Loucy (cell line): ENCODE results near the gene FOXC2.

Experiments
- EZH2phosphoT487 ChIP-seq: fragments of 200-600 bp; IDR thresholded peaks from 2 replicates; pipeline ENCODE4 v1.6.1; 2018; ENCODE audit warnings: antibody characterized with exemption, mild to moderate bottlenecking, moderate library complexity, borderline replicate concordance
- TF ChIP-seq, protein P1 (sequence below): fragments of 200-600 bp; sonication (generic); conservative IDR thresholded peaks from 2 replicates; pipeline ENCODE4 v1.5.1; 2014; ENCODE audit warnings: mild to moderate bottlenecking, antibody characterized with exemption, low read length

DNA sequence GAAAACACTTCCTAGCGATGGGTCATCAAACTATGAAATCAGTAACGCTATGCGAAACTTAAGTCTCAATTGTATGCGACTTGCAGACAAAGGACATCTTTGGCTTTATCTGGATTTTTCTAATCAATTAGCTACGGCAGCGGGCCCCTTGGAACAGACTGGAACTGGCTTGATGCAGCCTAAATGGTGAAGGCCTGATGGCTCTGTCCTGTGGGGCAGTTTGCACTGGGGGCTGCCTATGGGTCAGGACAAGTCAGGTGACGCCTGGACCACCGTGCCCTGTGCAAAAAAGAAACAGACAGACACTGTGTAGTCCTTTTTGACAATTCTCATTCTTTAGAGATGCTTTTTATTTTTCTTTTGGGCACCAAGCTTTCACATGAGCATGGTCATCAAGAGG lies 33.6 kb upstream of the FOXC2 start:
- TF ChIP-seq, protein P1, sequence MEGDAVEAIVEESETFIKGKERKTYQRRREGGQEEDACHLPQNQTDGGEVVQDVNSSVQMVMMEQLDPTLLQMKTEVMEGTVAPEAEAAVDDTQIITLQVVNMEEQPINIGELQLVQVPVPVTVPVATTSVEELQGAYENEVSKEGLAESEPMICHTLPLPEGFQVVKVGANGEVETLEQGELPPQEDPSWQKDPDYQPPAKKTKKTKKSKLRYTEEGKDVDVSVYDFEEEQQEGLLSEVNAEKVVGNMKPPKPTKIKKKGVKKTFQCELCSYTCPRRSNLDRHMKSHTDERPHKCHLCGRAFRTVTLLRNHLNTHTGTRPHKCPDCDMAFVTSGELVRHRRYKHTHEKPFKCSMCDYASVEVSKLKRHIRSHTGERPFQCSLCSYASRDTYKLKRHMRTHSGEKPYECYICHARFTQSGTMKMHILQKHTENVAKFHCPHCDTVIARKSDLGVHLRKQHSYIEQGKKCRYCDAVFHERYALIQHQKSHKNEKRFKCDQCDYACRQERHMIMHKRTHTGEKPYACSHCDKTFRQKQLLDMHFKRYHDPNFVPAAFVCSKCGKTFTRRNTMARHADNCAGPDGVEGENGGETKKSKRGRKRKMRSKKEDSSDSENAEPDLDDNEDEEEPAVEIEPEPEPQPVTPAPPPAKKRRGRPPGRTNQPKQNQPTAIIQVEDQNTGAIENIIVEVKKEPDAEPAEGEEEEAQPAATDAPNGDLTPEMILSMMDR: no peak
- TF ChIP-seq EZH2phosphoT487: no peak
